Ovary (tissue), 9 donors: ENCODE results near the gene TEAD3. TPM values are rescaled to one million over a fixed set of nuclear protein-coding genes. Genes with fewer than 3 reads are reported as not detected.
A peak's percentile ranks its signal among the peaks of the same experiment; 100 is the strongest.

Experiments
- DNase-seq, 5 donors: peaks; one replicate each; pipeline ENCODE4 v3.0.0-alpha.2; 2019 to 2020
- H3K27ac ChIP-seq, 2 donors: fragments of 200-600 bp; one replicate each; pipeline versions ENCODE4 v1.5.1 to v1.8.0; 2019 to 2022
- H3K27me3 ChIP-seq: fragments of 200-600 bp; one replicate; pipeline ENCODE4 v1.8.0; 2022
- H3K36me3 ChIP-seq: fragments of 200-600 bp; sonication (generic); one replicate; pipeline ENCODE4 v1.5.1; 2019
- H3K4me1 ChIP-seq: one replicate; pipeline ENCODE4 v1.8.1; 2013; ENCODE audit warnings: mild to moderate bottlenecking, moderate library complexity; ENCODE audit not compliant: insufficient read depth
- H3K4me3 ChIP-seq: fragments of 200-600 bp; sonication (generic); one replicate; pipeline ENCODE4 v1.5.1; 2017
- H3K9me3 ChIP-seq, 2 donors: fragments of 200-600 bp in 1 of 2; sonication (generic) in 1 of 2; one replicate each; pipeline versions ENCODE4 v1.5.1 to v1.8.1; 2013 to 2019; ENCODE audit warnings: mild to moderate bottlenecking in 1 of 2, moderate library complexity in 1 of 2
- CTCF ChIP-seq, 3 donors: fragments of 450-650 bp in 2 of 3; fragments of 200-600 bp in 1 of 3; IDR thresholded peaks; one replicate each; pipeline versions ENCODE4 v1.5.1 to v1.8.0; 2016 to 2022; ENCODE audit warnings: antibody characterized with exemption in 3 of 3, mild to moderate bottlenecking in 1 of 3
- EP300 ChIP-seq: sonication (generic); formaldehyde crosslinking; IDR thresholded peaks from one replicate; pipeline ENCODE4 v1.6.1; 2017; ENCODE audit warnings: antibody characterized with exemption
- POLR2A ChIP-seq: fragments of 450-650 bp; IDR thresholded peaks from one replicate; pipeline ENCODE4 v1.6.1; 2017; ENCODE audit warnings: antibody characterized with exemption, mild to moderate bottlenecking, moderate library complexity
- WGBS, 3 donors: extraction: QIAGEN DNeasy Blood & Tissue Kit in 1 of 3; methylation state at CpG; one replicate each; pipeline versions ENCODE4 v1.1.5 to v1.1.7; 2013 to 2017; 5-methylcytosine and 5-hydroxymethylcytosine counted together
- intact Hi-C, 4 donors: fragments of 100-400 bp; cut with DNase I; formaldehyde crosslinking; loops; one replicate each; pipeline versions ENCODE4 v1.11.0 to v1.15.1; 2022 to 2023
- polyA plus RNA-seq, 2 donors: library from polyadenylated mRNA; stranded (reverse); fragments of 200-250 nt in 1 of 2; fragments of 350-450 nt in 1 of 2; fragmentation: Illumina TruSeq in 1 of 2; extraction: RNeasy Lipid Tissue Mini Kit (QIAGEN cat#74804) in 1 of 2; gene quantifications; one replicate each; pipeline ENCODE4 v1.2.3, GENCODE V29; 2013 to 2014
- total RNA-seq, 7 donors: library from RNA; depleted of rRNA in 2 of 7; stranded (reverse); fragments of >200 nt in 2 of 7; fragmentation: NEBNext Ultra II Directional in 3 of 7; extraction: Animal tissue kit (Norgen Biotek cat#: 25700) in 3 of 7; gene quantifications; one replicate each; pipeline versions ENCODE4 v1.1.0 to v1.2.4, GENCODE V29; 2016 to 2023
- donor health status: DM: no; HTN: no; CAD: no; lungs with moderate emphysema.
- donor health status: DM: no; HTN: no; CAD: no.
- donor health status: Bipolar disorder and iron deficiency.
- donor health status: DM: yes; HTN: yes; CAD: no.
- donor health status: DM: no; HTN: no; CAD: no.
- donor health status: DM: yes; HTN: yes; CAD: no.

TEAD3 gene
- total and polyA plus RNA-seq, 9 donors = 15.7 to 63.1 (median 35.1) TPM

DNA sequence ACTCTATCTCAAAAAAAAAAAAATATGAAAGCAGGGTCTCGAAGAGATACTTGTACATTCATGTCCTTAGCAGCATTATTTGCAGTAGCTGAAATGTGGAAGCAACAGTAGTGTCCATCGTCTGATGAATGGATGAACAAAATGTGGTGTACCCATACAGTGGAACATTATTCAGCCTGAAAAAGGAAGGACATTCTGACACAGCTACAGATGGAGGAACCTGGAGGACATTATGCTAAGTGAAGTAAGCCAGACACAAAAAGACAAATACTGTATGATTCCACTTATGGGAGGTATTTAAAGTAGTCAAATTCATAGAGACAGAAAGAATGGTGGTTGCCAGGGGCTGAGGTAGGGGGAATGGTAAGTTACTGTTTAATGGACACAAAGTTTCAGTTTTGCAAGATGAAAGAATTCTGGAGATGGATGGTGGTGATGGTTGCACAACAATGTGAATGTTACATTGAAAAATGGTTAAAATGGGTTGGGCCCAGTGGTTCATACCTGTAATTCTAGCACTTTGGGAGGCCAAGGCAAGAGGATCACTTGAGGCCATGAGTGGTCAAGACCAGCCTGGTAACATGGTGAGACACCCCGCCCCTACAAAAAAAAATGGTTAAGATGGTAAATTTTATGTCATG is 27.6 kb upstream of the TEAD3 start:
- TF ChIP-seq EP300 = no peak
- no peak for TF ChIP-seq POLR2A
- TF ChIP-seq CTCF (IDR thresholded peaks at IDR 0.05) = no peak
- no peak overlapping the region for H3K4me3 ChIP-seq
- no peaks in the 10 kb centered on the region for H3K4me1 ChIP-seq
- H3K9me3 ChIP-seq = no peaks in the 10 kb centered on the region
- H3K27ac ChIP-seq = no peak overlapping the region
- no peaks in the 10 kb centered on the region for H3K36me3 ChIP-seq
- no peaks in the 10 kb centered on the region for H3K27me3 ChIP-seq
- no peak for DNase-seq
- WGBS, 3 donors = 88 to 96% (median 91%) methylated on average over 3 of the region's 3 CpGs
- intact Hi-C loops = loop anchor here (5.0 to 10.0 kb wide), 5 partner anchors 50 to 570 kb away; partner anchors contain the start of gene ARMC12 (in 1 of the 4)

- intact Hi-C loops = loop anchor here (1.0 to 10.0 kb wide), 6 partner anchors 52 to 572 kb away; partner anchors contain the start of gene ARMC12 (in 2 of the 4)
- 32 to 34% (median 33%) methylated on average over 32 of the region's 32 CpGs for WGBS, 3 donors
- no peak overlapping the region for H3K27ac ChIP-seq
These were observed 26.1 kb upstream of the TEAD3 start for GRCh38 chr6:35522660-35523658.

GRCh38 chr6:35522151-35522550 is 25.3 kb upstream of the TEAD3 start:
- WGBS, 3 donors = 74 to 77% (median 74%) methylated on average over 12 of the region's 12 CpGs
- no peak for DNase-seq
- intact Hi-C loops = loop anchor here (5.0 to 10.0 kb wide), 5 partner anchors 53 to 573 kb away; partner anchors contain the start of gene ARMC12 (in 1 of the 4)
- no peaks in the 10 kb centered on the region for H3K36me3 ChIP-seq
- no peak overlapping the region for H3K27ac ChIP-seq
- no peaks in the 10 kb centered on the region for H3K27me3 ChIP-seq
- TF ChIP-seq POLR2A = no peak
- TF ChIP-seq CTCF (IDR thresholded peaks at IDR 0.05) = no peak
- TF ChIP-seq EP300 = no peak
- H3K4me3 ChIP-seq = no peak overlapping the region
- H3K9me3 ChIP-seq = no peaks in the 10 kb centered on the region
- H3K4me1 ChIP-seq = no peaks in the 10 kb centered on the region

More at GRCh38 chr6:35522660-35523658, 26.1 kb upstream of the TEAD3 start:
- no peaks in the 10 kb centered on the region for H3K4me1 ChIP-seq
- H3K36me3 ChIP-seq = no peaks in the 10 kb centered on the region
- peak overlapping the region; percentile 22 for H3K4me3 ChIP-seq
- DNase-seq = peak; percentile 79 to 86 (median 85)
- H3K27me3 ChIP-seq = no peaks in the 10 kb centered on the region
- no peak for TF ChIP-seq EP300
- TF ChIP-seq POLR2A = no peak
- peak; percentile 90 to 98 (median 94) for TF ChIP-seq CTCF (IDR thresholded peaks at IDR 0.05)
- H3K9me3 ChIP-seq = no peaks in the 10 kb centered on the region

- Histone ChIP-seq H3K27me3 (no peaks in the 10 kb centered on the region), H3K9me3 (no peaks in the 10 kb centered on the region), H3K27ac (no peak overlapping the region), H3K36me3 (no peaks in the 10 kb centered on the region), H3K4me3 (no peak overlapping the region), H3K4me1 (no peaks in the 10 kb centered on the region)
- TF ChIP-seq EP300 (no peak), CTCF (IDR thresholded peaks at IDR 0.05) (no peak), POLR2A (no peak)
- intact Hi-C loops = loop anchor here (1.0 to 10.0 kb wide), 7 partner anchors 54 to 574 kb away; partner anchors contain the start of gene ARMC12 (in 2 of the 4)
- no peak for DNase-seq
- 94 to 98% (median 95%) methylated on average over 4 of the region's 4 CpGs for WGBS, 3 donors
These were observed 24.4 kb upstream of the TEAD3 start for GRCh38 chr6:35521235-35521634.
